ENCODE results near the gene MEIS2.

Gene MEIS2

GRCh38 chr15:37075777-37076176 lies 24.6 kb downstream of the MEIS2 start:
- DNase-seq (ENCODE audit: low spot score) = no peak

DNA sequence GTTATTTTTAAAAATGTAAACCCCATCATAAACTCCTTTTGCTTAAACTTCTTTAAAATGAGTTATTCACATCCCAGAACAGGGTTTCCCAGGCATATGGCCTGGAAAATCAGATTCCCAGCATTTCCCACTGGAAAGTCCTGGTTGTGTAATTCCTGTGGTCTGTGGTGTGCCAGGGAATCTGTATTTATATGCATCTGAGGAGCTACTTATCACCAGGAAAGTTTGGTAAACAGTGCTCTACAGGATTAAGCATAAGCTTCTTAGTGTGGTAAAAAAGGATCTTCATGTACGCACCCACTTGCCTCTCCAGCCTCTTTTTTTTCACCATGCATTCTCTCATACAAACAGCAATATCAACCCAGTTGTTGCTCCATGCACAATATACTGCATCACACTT lies 28.2 kb downstream of the MEIS2 start:
- DNase-seq (ENCODE audit: low spot score) = no peak

GRCh38 chr15:37071134-37071533 lies 29.2 kb downstream of the MEIS2 start:
- no peak for DNase-seq (ENCODE audit: low spot score)

- DNase-seq (ENCODE audit: low spot score) = no peak
These were observed 29.7 kb downstream of the MEIS2 start for GRCh38 chr15:37070686-37071085.

DNA sequence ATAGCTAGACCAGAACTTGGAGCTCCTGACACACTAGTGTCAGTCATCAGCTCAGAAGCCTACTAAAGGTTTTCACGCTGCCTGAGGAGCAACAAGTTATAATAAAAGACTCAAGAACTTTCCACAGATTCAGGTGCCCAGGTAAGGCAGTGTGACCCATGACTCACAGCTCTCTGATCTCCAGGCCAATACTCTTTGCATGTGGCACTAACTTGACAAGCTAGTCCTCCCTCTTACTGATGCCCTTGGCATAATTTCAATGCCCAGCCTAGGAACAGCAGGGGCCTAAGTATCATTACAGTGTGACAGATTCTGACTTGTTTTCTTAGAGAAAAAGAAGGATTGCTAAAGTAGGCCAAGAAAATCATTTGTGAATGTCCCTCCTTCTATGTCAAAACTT lies 38.4 kb downstream of the MEIS2 start:
- no peak for DNase-seq (ENCODE audit: low spot score)

GRCh38 chr15:37059086-37059485 lies 41.3 kb downstream of the MEIS2 start:
- DNase-seq (ENCODE audit: low spot score) = no peak

- no peak for DNase-seq (ENCODE audit: low spot score)
These were observed 41.9 kb downstream of the MEIS2 start for GRCh38 chr15:37058316-37058985.

- no peak for DNase-seq (ENCODE audit: low spot score)
These were observed 42.5 kb downstream of the MEIS2 start for GRCh38 chr15:37057831-37058230.

- DNase-seq (ENCODE audit: low spot score) = no peak
These were observed 43.1 kb downstream of the MEIS2 start for GRCh38 chr15:37057256-37057655.

DNA sequence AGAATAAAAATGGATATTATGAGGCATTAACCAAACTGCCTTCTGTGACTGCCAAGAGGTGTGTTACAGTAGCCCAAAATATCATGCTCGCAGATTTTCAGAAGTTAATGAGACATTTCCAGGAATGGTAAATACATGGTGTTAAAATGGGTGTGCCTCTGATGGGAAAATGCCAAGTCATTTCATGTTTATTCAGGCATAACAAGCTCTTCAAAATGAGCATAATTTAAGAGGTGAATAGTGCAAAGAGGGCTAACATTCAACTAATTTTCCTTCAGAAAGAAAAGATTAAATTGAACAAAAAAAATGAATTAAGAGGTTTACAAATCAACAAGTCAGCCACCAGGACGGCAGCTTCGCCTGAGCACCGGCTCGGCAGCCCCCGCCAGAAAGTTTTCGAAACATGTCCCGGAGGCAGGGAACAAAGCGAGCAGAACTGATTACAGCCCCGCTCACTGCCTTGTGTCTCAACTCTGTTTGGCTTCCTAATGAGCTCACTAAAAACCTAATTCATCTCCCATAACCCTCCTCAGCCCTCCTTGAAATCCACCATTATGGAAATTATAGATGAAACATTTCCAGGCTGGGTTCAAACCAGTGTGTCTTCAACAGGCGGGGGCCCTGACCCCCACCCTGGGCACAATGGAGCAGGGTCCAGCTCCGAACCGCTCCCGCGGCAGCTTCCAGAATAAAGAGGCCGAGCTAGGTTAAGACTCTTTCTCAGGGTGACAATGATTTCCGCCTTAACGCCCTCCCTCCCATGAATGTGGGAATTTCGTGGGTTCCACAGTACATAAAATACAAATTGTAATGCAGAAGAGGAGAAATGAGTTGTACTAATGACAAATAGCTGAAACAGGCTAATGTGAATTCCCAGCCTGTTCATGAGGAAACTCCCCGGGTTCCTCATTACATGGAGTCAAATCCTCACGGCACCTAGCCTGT lies 43.9 kb downstream of the MEIS2 start:
- no peak for DNase-seq (ENCODE audit: low spot score)

DNA sequence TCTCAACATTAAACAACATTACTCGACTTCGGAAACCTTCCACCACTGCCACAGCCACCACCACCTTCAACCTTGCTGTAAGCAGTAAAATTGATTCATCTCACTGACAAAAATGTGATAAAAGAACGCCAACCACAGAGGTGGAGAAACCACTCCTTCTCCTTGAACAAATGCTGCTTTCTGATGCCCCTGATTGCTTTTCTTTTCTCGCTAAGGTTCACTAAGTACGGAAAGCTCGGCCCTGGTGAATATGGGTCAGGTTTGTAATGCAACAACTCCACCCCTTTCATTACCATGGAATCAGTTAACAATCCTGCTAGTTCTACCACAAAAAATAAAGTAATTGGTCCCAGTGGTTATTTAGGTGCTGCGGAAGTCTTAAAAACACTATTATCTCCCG lies 44.9 kb downstream of the MEIS2 start:
- DNase-seq (ENCODE audit: low spot score) = no peak

DNA sequence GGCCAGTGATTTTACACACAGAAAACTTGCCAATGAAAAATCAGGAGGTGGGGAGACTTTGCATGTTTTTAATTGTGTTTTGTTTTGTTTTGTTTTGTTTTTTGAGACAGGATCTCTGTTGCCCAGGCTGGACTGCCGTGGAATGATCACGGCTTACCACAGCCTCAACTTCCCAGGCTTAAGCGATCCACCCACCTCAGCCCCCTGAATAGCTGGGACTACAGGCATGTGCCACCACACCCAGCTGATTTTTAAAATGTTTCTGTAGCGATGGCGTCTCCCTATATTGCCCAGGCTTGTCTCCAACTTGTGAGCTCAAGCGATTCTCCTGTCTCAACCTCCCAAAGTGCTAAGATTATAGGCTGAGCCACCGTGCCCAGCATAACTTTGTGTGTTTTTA lies 46.0 kb downstream of the MEIS2 start:
- no peak for DNase-seq (ENCODE audit: low spot score)

DNA sequence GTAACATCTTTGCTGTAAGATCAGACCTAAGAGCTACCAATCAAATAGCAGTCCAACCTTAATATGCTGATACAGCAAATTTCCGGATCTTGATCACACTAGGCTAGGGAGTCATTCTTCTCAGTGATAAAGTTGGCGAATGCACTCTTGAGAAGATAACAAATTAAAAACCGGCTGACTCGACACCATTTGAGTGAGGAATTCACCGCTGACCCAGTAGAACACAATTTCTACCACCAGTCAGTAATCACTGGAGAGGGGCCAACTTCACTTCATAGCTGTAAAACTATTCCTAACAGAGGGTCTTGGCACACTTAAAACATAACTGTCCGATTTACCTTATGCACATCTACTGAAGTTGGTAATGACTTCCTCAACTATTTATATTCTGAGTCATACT lies 47.2 kb downstream of the MEIS2 start:
- DNase-seq (ENCODE audit: low spot score) = no peak

DNA sequence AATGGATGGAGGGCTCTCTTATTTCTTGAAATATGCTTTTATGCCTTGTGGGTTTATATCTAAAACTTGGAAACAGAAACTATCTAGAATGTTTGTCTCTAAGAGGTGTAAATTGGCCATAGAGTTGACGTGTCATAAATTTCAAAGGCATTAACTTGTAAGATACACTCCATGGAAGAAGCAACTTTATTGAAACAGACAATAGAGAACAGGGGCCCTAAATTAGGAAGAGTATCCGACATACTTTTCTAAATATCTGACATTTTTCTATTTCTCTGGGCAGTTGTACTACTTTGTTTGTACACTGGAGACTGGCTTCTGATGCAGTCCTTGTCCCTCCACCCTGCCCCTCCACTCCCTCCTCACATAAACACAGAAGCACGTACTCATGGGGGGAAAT lies 50.0 kb downstream of the MEIS2 start:
- no peak for DNase-seq (ENCODE audit: low spot score)

GRCh38 chr15:37046876-37047614 lies 53.3 kb downstream of the MEIS2 start:
- no peak for DNase-seq (ENCODE audit: low spot score)

DNA sequence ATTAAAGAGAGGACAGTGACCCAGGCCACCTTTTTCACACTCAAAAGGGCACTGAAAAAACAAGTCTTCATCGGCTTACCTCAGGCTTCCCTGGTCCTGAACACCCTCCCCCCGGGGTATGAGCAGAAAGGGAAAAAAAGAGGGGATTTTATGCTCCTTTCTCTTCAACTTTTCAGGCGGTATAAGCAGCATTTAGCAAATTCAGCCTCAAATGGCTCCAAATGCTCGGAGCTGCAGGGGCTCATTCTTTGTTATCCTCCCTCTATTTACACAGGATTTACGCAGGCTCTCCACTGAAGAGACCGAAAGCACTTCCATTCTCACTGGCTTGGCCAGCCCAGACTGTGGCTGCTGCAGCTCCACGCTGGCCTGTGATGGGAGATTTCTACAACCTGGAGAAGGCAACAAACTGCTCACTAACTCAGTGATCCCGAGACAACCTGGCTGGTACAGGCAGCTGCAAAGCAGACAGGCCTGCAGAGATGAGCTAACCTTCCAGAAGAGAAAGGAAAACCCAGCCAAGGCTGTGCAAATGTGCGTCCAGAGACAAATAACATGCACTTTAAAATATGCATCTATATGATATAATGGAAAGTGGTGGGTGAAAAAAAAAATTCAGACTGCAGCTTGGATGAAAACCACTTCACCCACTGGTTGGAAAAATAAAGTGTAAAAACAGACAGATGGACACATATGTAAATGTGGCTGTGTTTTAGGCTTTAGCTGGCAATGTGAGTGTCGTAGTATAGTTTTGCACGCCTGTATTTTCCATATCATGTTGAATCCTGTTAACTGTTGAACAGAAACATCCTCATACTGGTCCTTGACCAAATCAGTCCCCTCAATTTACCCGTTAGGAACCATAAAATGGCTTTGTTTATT lies 54.2 kb downstream of the MEIS2 start:
- DNase-seq (ENCODE audit: low spot score) = no peak

- no peak for DNase-seq (ENCODE audit: low spot score)
These were observed 55.3 kb downstream of the MEIS2 start for GRCh38 chr15:37044915-37045648.

DNA sequence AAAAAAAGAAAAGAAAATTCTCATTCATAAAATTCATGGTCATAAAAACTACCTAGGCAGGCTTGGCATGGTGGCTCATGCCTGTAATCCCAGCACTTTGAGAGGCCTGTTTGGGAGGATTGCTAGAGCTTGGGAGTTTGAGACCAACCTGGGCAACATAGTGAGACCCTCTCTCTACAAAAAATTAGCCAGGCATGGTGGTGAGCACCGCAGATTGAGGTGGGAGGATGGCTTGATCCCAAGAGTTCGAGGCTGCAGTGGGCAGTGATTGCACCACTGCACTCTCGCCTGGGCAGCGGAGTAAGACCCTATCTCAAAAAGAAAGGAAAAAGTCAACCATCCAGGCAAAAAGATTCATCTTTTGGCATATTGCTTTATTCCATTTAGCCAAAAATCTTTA lies 58.5 kb downstream of the MEIS2 start:
- DNase-seq (ENCODE audit: low spot score) = no peak

DNA sequence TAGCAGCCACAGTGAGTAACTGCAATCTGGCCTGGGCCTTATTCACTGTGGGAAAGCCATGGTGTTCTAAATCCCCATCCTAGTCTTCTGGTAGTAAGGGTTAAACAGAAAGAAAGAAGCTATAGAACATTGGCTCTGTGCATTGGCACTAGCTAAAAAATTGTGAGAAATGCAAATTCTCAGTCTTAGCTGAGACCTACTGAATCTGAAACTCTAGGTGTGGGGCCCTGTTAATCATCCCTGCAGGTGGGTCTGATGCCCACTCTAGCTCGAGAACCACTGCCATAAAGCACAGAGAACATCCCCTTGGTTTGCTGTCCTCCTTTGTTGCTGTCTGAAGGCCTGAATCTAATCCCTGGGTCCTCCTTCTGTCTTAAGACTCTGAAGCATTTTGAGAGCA lies 59.3 kb downstream of the MEIS2 start:
- DNase-seq (ENCODE audit: low spot score) = no peak

DNA sequence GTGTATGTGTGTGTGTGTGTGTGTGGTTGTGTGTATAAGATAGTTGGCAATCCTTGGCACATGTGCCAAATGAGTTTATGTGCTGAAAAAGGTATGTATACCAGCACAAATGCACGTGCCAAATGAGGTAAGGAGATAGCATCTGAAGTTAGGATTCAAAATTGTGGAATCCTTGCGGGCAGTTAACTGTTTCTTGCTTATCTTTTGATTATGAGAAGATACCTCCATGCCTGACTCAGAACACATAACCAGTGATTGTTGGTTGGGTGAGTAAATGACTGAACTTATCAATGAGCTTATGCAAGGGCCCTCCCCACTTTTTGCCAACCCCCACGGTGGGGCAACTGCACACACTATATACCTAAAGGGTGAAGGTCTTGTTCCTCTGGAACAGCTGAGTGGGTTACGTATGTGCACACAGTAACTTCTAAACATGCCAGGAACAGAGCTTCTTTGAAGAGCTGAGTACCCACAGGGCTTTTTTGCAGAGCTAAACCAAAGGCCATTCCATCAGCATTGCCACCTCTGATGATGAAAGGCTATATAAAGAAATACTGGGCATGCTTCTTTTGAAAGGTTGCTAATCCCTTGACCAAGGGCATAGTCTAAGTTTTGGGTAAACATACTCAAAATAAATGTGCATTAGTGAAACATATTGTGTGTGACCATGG lies 60.1 kb downstream of the MEIS2 start:
- DNase-seq (ENCODE audit: low spot score) = no peak

GRCh38 chr15:37038716-37039106 lies 61.6 kb downstream of the MEIS2 start:
- DNase-seq (ENCODE audit: low spot score) = no peak
